Endothelial cell of umbilical vein (primary cell): ENCODE measurements around the gene PERCC1. TPM values are rescaled to one million over a fixed set of nuclear protein-coding genes. Genes with fewer than 3 reads are reported as not detected.

Experiments
- BruUV-seq: library from RNA; stranded (reverse); fragments of 400-500 nt; replicated peaks from 2 replicates; lab custom pipeline; 2021; lab: Mats Ljungman, UMichigan
- CTCF ChIA-PET: fragments of 300-600, 350-600 bp; sonication (Branson Sonifier 250); formaldehyde crosslinking; loops from one replicate; lab custom pipeline; 2021; ENCODE audit warnings: antibody characterized with exemption, inconsistent platforms; lab: Charles Lee
- POLR2A ChIA-PET: fragments of 300-600, 350-600 bp; sonication (Branson Sonifier 250); formaldehyde crosslinking; loops from one replicate; lab custom pipeline; 2021; ENCODE audit warnings: antibody characterized with exemption, inconsistent platforms; lab: Charles Lee
- DNase-seq: peaks from one replicate; pipeline ENCODE4 v3.0.0-alpha.2; 2011; ENCODE audit warnings: low read depth, low spot score
- FAIRE-seq: peaks from 2 replicates; lab custom pipeline; 2011; peaks lifted over from hg19 to GRCh38; lab: Jason Lieb, UNC
- H2AFZ ChIP-seq: 2 replicates; pipeline ENCODE4 v1.6.0; 2012; ENCODE audit warnings: low read depth, low read length, control low read depth, inconsistent platforms
- H3K27ac ChIP-seq: 2 replicates; pipeline ENCODE4 v1.5.1; 2011; ENCODE audit warnings: low read depth, mild to moderate bottlenecking, control low read depth, low read length, moderate library complexity; ENCODE audit not compliant: insufficient read depth
- H3K27me3 ChIP-seq, 2 experiments: 2 replicates each; pipeline versions ENCODE4 v1.6.0 to v1.6.1; 2011; ENCODE audit warnings: low read length in 2 of 2, mixed read lengths in 1 of 2; ENCODE audit not compliant: control insufficient read depth in 2 of 2, insufficient read depth in 2 of 2
- H3K36me3 ChIP-seq, 2 experiments: 2 replicates in 1 of 2; 3 replicates in 1 of 2; pipeline ENCODE4 v1.5.1; 2011; ENCODE audit warnings: low read length in 2 of 2, mild to moderate bottlenecking in 1 of 2, moderate library complexity in 1 of 2; ENCODE audit not compliant: control insufficient read depth in 2 of 2, insufficient read depth in 2 of 2; ENCODE audit errors: extremely low read depth in 1 of 2
- H3K4me1 ChIP-seq: 3 replicates; pipeline ENCODE4 v1.5.1; 2011; ENCODE audit warnings: mild to moderate bottlenecking, low read length; ENCODE audit not compliant: control insufficient read depth, insufficient read depth; ENCODE audit errors: extremely low read depth
- H3K4me2 ChIP-seq: 2 replicates; pipeline ENCODE4 v1.6.1; 2011; ENCODE audit warnings: low read length, control low read depth, mixed read lengths; ENCODE audit not compliant: insufficient read depth
- H3K4me3 ChIP-seq, 3 experiments: fragments of 200-600 bp in 1 of 3; sonication (generic), shearing (Covaris generic) in 1 of 3; replicated peaks in 1 of 3; 2 replicates each; pipeline ENCODE4 v1.5.1; 2011 to 2016; ENCODE audit warnings: control low read depth in 3 of 3, low read length in 3 of 3, mild to moderate bottlenecking in 2 of 3, inconsistent platforms in 1 of 3, low read depth in 1 of 3, moderate library complexity in 1 of 3; ENCODE audit not compliant: insufficient read depth in 1 of 3
- H3K79me2 ChIP-seq: 2 replicates; pipeline ENCODE4 v1.6.0; 2012; ENCODE audit warnings: low read length, inconsistent platforms; ENCODE audit not compliant: control insufficient read depth, insufficient read depth
- H3K9ac ChIP-seq: replicated peaks from 2 replicates; pipeline ENCODE3; 2011; ENCODE audit warnings: low read length, control low read depth; ENCODE audit not compliant: insufficient read depth; ENCODE audit errors: extremely low read depth
- H3K9me1 ChIP-seq: replicated peaks from 3 replicates; pipeline ENCODE4 v1.6.0; 2011; ENCODE audit warnings: mild to moderate bottlenecking, low read length; ENCODE audit not compliant: control insufficient read depth, insufficient read depth; ENCODE audit errors: extremely low read depth
- H3K9me3 ChIP-seq: replicated peaks from 2 replicates; pipeline ENCODE4 v1.5.1; 2012; ENCODE audit warnings: low read length, inconsistent platforms; ENCODE audit not compliant: control insufficient read depth, insufficient read depth
- H4K20me1 ChIP-seq: replicated peaks from 2 replicates; pipeline ENCODE3; 2011; ENCODE audit warnings: mild to moderate bottlenecking, low read length; ENCODE audit not compliant: control insufficient read depth, insufficient read depth; ENCODE audit errors: extremely low read depth
- CTCF ChIP-seq, 2 donors: IDR thresholded peaks; 1 replicate in 1 of 2; 2 replicates in 1 of 2; pipeline ENCODE4 v1.5.1; 2011; ENCODE audit warnings: low read length in 2 of 2, mild to moderate bottlenecking in 2 of 2, moderate library complexity in 2 of 2, control low read depth in 1 of 2, inconsistent platforms in 1 of 2, low read depth in 1 of 2; ENCODE audit not compliant: insufficient read depth in 1 of 2; ENCODE audit errors: extremely low read depth in 1 of 2
- EZH2 ChIP-seq: IDR thresholded peaks from 2 replicates; pipeline ENCODE4 v1.6.1; 2012; ENCODE audit warnings: borderline replicate concordance, low read depth, mild to moderate bottlenecking, moderate library complexity, low read length, inconsistent platforms; ENCODE audit not compliant: severe bottlenecking
- FOS ChIP-seq: IDR thresholded peaks from 2 replicates; pipeline ENCODE4 v1.6.1; 2011; ENCODE audit warnings: mild to moderate bottlenecking, low read length, moderate library complexity, borderline replicate concordance; ENCODE audit not compliant: insufficient read depth
- GATA2 ChIP-seq: IDR thresholded peaks from 2 replicates; pipeline ENCODE4 v1.7.0; 2011; ENCODE audit warnings: low read depth, mild to moderate bottlenecking, moderate library complexity, mixed read lengths, low read length; ENCODE audit not compliant: insufficient read length, insufficient read depth
- JUN ChIP-seq: IDR thresholded peaks from 2 replicates; pipeline ENCODE4 v1.6.1; 2011; ENCODE audit warnings: borderline replicate concordance, low read depth; ENCODE audit not compliant: insufficient read length, insufficient read depth
- MAX ChIP-seq: IDR thresholded peaks from 2 replicates; pipeline ENCODE4 v1.6.1; 2011; ENCODE audit not compliant: insufficient read depth, insufficient read length
- MYC ChIP-seq: IDR thresholded peaks from one replicate; pipeline ENCODE4 v1.6.1; 2011; ENCODE audit warnings: mild to moderate bottlenecking, low read depth, low read length
- POLR2A ChIP-seq: IDR thresholded peaks from 2 replicates; pipeline ENCODE4 v1.6.1; 2012; ENCODE audit warnings: low read depth, mild to moderate bottlenecking, control low read depth, low read length
- POLR2AphosphoS5 ChIP-seq: IDR thresholded peaks from 2 replicates; pipeline ENCODE4 v1.6.1; 2012; ENCODE audit warnings: low read depth, mild to moderate bottlenecking, control low read depth, low read length, moderate library complexity; ENCODE audit not compliant: insufficient read depth
- dilution Hi-C: fragments of 300-500 bp; cut with MboI; formaldehyde crosslinking; loops from one replicate; pipeline ENCODE4 v1.15.0; 2019; ENCODE audit warnings: low sequenced_read_pairs; ENCODE audit not compliant: extremely low pct_ligation_motif_present
- intact Hi-C: fragments of 100-400 bp; cut with micrococcal nuclease; formaldehyde crosslinking; loops from one replicate; pipeline ENCODE4 v1.10.0; 2022
- polyA plus RNA-seq, 4 experiments: library from polyadenylated mRNA; depleted of rRNA in 3 of 4; stranded (reverse) in 3 of 4; unstranded in 1 of 4; fragments of >200 nt; gene quantifications; 2 replicates each; pipeline versions ENCODE4 v1.2.1 to v1.2.3, GENCODE V29; 2011 to 2012; ENCODE audit warnings: missing spikeins in 1 of 4
- total RNA-seq: library from RNA; stranded (reverse); gene quantifications from 2 replicates; pipeline ENCODE4 v1.2.3, GENCODE V29; 2021

Gene PERCC1
- total and polyA plus RNA-seq, 2 donors (not counting 3 experiments of a cell fraction or from before 2014, with no cell fraction given): not detected

- FAIRE-seq (no peak), DNase-seq (no peak)
- no TSS peak for BruUV-seq
- Histone ChIP-seq H4K20me1 (no peaks in the 10 kb centered on the region), H3K4me1 (no peaks in the 10 kb centered on the region), H3K36me3 (peaks cover 0 to 46% of the 10 kb centered on the region in 2 experiments), H3K27ac (no peak overlapping the region), H3K9me1 (no peaks in the 10 kb centered on the region), H3K4me3 (no peak overlapping the region), H3K4me2 (no peak overlapping the region), H3K27me3 (no peaks in the 10 kb centered on the region), H3K9ac (no peak overlapping the region), H3K79me2 (no peaks in the 10 kb centered on the region), H2AFZ (no peak overlapping the region), H3K9me3 (no peaks in the 10 kb centered on the region)
- CTCF ChIA-PET: no interaction called here
- intact Hi-C loops (no loop called here), dilution Hi-C loops (no loop called here)
- TF ChIP-seq EZH2 (no peak), CTCF (IDR thresholded peaks at IDR 0.05; ENCODE audit: extremely low read depth in 1 of 2, insufficient read depth in 1 of 2, low read depth in 1 of 2, low read length in 2 of 2) (no peak), GATA2 (no peak), POLR2AphosphoS5 (no peak), MAX (no peak), POLR2A (no peak), JUN (no peak), FOS (no peak), MYC (no peak)
- POLR2A ChIA-PET: no interaction called here
Observed at GRCh38 chr16:1458336-1458976, 27.6 kb downstream of the PERCC1 start.
